Panc1 (cell line): ENCODE data around the gene ECD. TPM values are rescaled to one million over a fixed set of nuclear protein-coding genes. Genes with fewer than 3 reads are reported as not detected.
A peak's percentile ranks its signal among the peaks of the same experiment; 100 is the strongest.

ENCODE experiments used
- ATAC-seq: fragments of 200-7000 bp; cut with Tn5 transposase; 2 replicates; pipeline ENCODE4 v1.9.1; 2020; ENCODE audit warnings: mild to moderate bottlenecking, moderate library complexity
- Bru-seq: library from RNA; stranded (reverse); fragments of 400-500 nt; gene quantifications from one replicate; lab custom pipeline; 2021; lab: Mats Ljungman, UMichigan
- BruChase-seq, 2 experiments: library from RNA; stranded (reverse); fragments of 400-500 nt; gene quantifications; one replicate each; lab custom pipeline; 2021; lab: Mats Ljungman, UMichigan
- BruUV-seq: library from RNA; stranded (reverse); fragments of 400-500 nt; replicated peaks from 2 replicates; lab custom pipeline; 2021; lab: Mats Ljungman, UMichigan
- CTCF ChIA-PET: fragments of 300-600 bp; sonication (Branson Sonifier 250); formaldehyde crosslinking; loops from one replicate; lab custom pipeline; 2022; ENCODE audit warnings: antibody characterized with exemption; lab: Charles Lee
- POLR2A ChIA-PET: fragments of 300-600 bp; sonication (Branson Sonifier 250); formaldehyde crosslinking; loops from one replicate; lab custom pipeline; 2022; ENCODE audit warnings: antibody characterized with exemption; lab: Charles Lee
- DNase-seq: peaks from one replicate; pipeline ENCODE4 v3.0.0-alpha.2; 2010; ENCODE audit warnings: low read depth, low spot score
- H3K27ac ChIP-seq: 2 replicates; pipeline ENCODE4 v1.5.1; 2011; ENCODE audit warnings: mild to moderate bottlenecking, low read length, inconsistent platforms
- H3K27me3 ChIP-seq: fragments of 200-500 bp; sonication (Bioruptor generic); 2 replicates; pipeline ENCODE4 v1.6.0; 2014; ENCODE audit warnings: low read length, inconsistent platforms; ENCODE audit not compliant: control insufficient read depth, insufficient read depth
- H3K36me3 ChIP-seq: fragments of 200-500 bp; sonication (Bioruptor generic); 2 replicates; pipeline ENCODE4 v1.5.1; 2014; ENCODE audit warnings: inconsistent platforms, mild to moderate bottlenecking, low read length, moderate library complexity; ENCODE audit not compliant: control insufficient read depth, insufficient read depth
- H3K4me1 ChIP-seq: 2 replicates; pipeline ENCODE4 v1.5.1; 2011; ENCODE audit warnings: inconsistent platforms, mild to moderate bottlenecking, low read length, moderate library complexity; ENCODE audit not compliant: control insufficient read depth, insufficient read depth
- H3K4me3 ChIP-seq, 2 experiments: 2 replicates each; pipeline ENCODE4 v1.5.1; 2011 to 2012; ENCODE audit warnings: low read depth in 2 of 2, low read length in 2 of 2, mild to moderate bottlenecking in 2 of 2, inconsistent platforms in 1 of 2, moderate library complexity in 1 of 2
- H3K9me3 ChIP-seq: fragments of 200-500 bp; sonication (Bioruptor generic); 2 replicates; pipeline ENCODE4 v1.5.1; 2014; ENCODE audit warnings: low read depth, mild to moderate bottlenecking, inconsistent platforms, low read length, moderate library complexity; ENCODE audit not compliant: control insufficient read depth, insufficient read depth
- POLR2AphosphoS5 ChIP-seq: IDR thresholded peaks from 2 replicates; pipeline ENCODE4 v1.6.1; 2012; ENCODE audit warnings: mild to moderate bottlenecking, low read depth, low read length, moderate library complexity
- SIN3A ChIP-seq: IDR thresholded peaks from 2 replicates; pipeline ENCODE4 v1.6.1; 2012; ENCODE audit warnings: low read depth, mild to moderate bottlenecking, low read length, moderate library complexity, borderline replicate concordance; ENCODE audit not compliant: insufficient read depth
- TCF7L2 ChIP-seq: IDR thresholded peaks from 2 replicates; pipeline ENCODE4 v1.6.1; 2011; ENCODE audit warnings: mild to moderate bottlenecking, low read depth, low read length, inconsistent platforms
- in situ Hi-C: cut with HindIII; loops from 2 replicates; pipeline ENCODE4 v1.10.0; 2016; ENCODE audit warnings: low sequenced_read_pairs, low pct_unique_long_range_greater_than_20kb
- intact Hi-C: fragments of 100-400 bp; cut with micrococcal nuclease; formaldehyde crosslinking; loops from one replicate; pipeline ENCODE4 v1.10.0; 2022; ENCODE audit not compliant: unreplicated experiment
- long read RNA-seq: library from polyadenylated mRNA; unstranded; transcript quantifications from one replicate; pipeline ENCODE4 v2.0.0, GENCODE V29; 2021; ENCODE audit not compliant: unreplicated experiment
- polyA plus RNA-seq: library from polyadenylated mRNA; unstranded; fragments of >200 nt; gene quantifications from one replicate; pipeline ENCODE4 v1.2.1, GENCODE V29; 2012; ENCODE audit warnings: missing spikeins; ENCODE audit not compliant: insufficient read length
- total RNA-seq: library from RNA; stranded (reverse); gene quantifications from one replicate; pipeline ENCODE4 v1.2.1, GENCODE V29; 2021; ENCODE audit not compliant: unreplicated experiment
- TF ChIP-seq, protein P1 (sequence below): fragments of 450-650 bp; IDR thresholded peaks from 2 replicates; pipeline ENCODE4 v1.5.1; 2017; ENCODE audit warnings: mild to moderate bottlenecking
- TF ChIP-seq, protein P2 (sequence below), 2 experiments: IDR thresholded peaks; 2 replicates each; pipeline ENCODE4 v1.6.1; 2011 to 2012; ENCODE audit warnings: low read depth in 2 of 2, control low read depth in 1 of 2, low read length in 1 of 2, mild to moderate bottlenecking in 1 of 2, moderate library complexity in 1 of 2; ENCODE audit not compliant: insufficient read depth in 1 of 2

Gene ECD
- total RNA-seq (53.9 TPM), Bru-seq, nascent RNA (percentile 90 among the genes with signal in this experiment), BruChase-seq, experiment 1, labeled RNA remaining after a 2-hour chase (percentile 82 among the genes with signal in this experiment), BruChase-seq, experiment 2, labeled RNA remaining after a 6-hour chase (percentile 89 among the genes with signal in this experiment)
- polyA plus RNA-seq = 37.0 TPM
- long read RNA-seq, transcript ECD-201 (14 exons, 3,069 nt) = major isoform, 134 of 172 reads
- long read RNA-seq, partial matches to known transcripts = 12 of 172 reads
- long read RNA-seq, other reads (novel, unspliced or antisense) = 25 of 172 reads

DNA sequence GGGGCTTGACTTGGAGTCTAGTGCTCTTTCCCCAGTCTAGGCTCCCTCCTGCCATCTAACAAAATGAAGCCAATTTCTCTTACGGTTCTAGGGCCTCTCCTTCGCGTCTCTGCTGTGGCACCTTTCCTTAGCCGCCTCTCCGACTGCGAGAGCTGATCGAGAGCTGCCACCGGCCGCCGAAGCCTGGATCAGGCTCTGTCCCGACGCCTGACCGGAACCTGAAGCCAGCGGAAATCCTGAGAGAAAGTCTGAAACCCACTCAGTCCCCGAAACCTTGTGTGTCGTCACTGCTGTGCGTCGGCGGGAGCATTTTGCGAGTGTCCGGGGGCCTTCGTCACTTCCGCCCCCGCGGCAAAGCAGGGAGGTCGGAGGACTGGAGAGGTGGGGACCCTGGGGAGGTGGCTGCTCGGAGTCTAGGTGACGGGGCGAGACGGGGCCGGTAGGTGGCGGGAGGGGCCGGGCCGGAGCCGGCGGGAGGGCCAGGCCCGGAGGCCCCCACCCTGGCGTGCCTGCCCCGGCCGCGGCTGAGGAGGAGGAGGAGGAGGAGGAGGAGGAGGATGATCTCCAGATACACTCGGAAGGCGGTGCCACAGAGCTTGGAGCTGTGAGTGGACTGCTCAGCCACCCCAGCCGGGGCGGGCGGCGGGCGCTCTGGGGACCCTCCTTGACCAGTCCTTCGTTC is at the start of gene ECD, which contains the start of gene FAM149B1:
Gene ECD (minus strand): TSS at position 226 of the 682 bp plus-strand sequence. CDS start 4,071 bp downstream, outside the sequence.
Gene FAM149B1 (plus strand): TSS at position 337 of the 682 bp plus-strand sequence. CDS start 221 bp downstream, at position 558.
- no peaks in the 10 kb centered on the region for H3K9me3 ChIP-seq
- ATAC-seq (peak; percentile 99), DNase-seq (peak; percentile 70)
- 0 out of 2 replicates have a peak, but pooled peaks cover 3% of the 10 kb centered on the region for H3K4me1 ChIP-seq
- ChIA-PET CTCF (interaction anchor here (0.7 kb wide), 1 partner anchor 580 kb away, joined by 3 read pairs; no protein-coding TSS in a partner anchor), POLR2A (interaction anchor here (0.5 to 1.0 kb wide), 3 partner anchors 70 to 832 kb away, joined by 3 to 7 read pairs (median 3); no protein-coding TSS in a partner anchor)
- no TSS peak for BruUV-seq
- intact Hi-C loops (no loop called here), in situ Hi-C loops (no loop called here)
- H3K36me3 ChIP-seq = peaks cover 9% of the 10 kb centered on the region
- peak within 1 kb of the TSS; percentile 93 for H3K27ac ChIP-seq
- peak within 1 kb of the TSS; percentile 74 to 77 for H3K4me3 ChIP-seq
- TF ChIP-seq TCF7L2 (no peak), SIN3A (peak; percentile 54; the same call in 1 of the 2 replicates), POLR2AphosphoS5 (peak; percentile 98)
- TF ChIP-seq, protein P1, sequence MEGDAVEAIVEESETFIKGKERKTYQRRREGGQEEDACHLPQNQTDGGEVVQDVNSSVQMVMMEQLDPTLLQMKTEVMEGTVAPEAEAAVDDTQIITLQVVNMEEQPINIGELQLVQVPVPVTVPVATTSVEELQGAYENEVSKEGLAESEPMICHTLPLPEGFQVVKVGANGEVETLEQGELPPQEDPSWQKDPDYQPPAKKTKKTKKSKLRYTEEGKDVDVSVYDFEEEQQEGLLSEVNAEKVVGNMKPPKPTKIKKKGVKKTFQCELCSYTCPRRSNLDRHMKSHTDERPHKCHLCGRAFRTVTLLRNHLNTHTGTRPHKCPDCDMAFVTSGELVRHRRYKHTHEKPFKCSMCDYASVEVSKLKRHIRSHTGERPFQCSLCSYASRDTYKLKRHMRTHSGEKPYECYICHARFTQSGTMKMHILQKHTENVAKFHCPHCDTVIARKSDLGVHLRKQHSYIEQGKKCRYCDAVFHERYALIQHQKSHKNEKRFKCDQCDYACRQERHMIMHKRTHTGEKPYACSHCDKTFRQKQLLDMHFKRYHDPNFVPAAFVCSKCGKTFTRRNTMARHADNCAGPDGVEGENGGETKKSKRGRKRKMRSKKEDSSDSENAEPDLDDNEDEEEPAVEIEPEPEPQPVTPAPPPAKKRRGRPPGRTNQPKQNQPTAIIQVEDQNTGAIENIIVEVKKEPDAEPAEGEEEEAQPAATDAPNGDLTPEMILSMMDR = no peak; the same call in none of the 2 replicates
- TF ChIP-seq, protein P2, sequence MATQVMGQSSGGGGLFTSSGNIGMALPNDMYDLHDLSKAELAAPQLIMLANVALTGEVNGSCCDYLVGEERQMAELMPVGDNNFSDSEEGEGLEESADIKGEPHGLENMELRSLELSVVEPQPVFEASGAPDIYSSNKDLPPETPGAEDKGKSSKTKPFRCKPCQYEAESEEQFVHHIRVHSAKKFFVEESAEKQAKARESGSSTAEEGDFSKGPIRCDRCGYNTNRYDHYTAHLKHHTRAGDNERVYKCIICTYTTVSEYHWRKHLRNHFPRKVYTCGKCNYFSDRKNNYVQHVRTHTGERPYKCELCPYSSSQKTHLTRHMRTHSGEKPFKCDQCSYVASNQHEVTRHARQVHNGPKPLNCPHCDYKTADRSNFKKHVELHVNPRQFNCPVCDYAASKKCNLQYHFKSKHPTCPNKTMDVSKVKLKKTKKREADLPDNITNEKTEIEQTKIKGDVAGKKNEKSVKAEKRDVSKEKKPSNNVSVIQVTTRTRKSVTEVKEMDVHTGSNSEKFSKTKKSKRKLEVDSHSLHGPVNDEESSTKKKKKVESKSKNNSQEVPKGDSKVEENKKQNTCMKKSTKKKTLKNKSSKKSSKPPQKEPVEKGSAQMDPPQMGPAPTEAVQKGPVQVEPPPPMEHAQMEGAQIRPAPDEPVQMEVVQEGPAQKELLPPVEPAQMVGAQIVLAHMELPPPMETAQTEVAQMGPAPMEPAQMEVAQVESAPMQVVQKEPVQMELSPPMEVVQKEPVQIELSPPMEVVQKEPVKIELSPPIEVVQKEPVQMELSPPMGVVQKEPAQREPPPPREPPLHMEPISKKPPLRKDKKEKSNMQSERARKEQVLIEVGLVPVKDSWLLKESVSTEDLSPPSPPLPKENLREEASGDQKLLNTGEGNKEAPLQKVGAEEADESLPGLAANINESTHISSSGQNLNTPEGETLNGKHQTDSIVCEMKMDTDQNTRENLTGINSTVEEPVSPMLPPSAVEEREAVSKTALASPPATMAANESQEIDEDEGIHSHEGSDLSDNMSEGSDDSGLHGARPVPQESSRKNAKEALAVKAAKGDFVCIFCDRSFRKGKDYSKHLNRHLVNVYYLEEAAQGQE (IDR thresholded peaks at IDR 0.05; ENCODE audit: insufficient read depth in 1 of 2, low read depth in 2 of 2, low read length in 1 of 2) = peak in 1 of 2 experiments; percentile 63; a peak in 1 of 4 replicates
- no peaks in the 10 kb centered on the region for H3K27me3 ChIP-seq

DNA sequence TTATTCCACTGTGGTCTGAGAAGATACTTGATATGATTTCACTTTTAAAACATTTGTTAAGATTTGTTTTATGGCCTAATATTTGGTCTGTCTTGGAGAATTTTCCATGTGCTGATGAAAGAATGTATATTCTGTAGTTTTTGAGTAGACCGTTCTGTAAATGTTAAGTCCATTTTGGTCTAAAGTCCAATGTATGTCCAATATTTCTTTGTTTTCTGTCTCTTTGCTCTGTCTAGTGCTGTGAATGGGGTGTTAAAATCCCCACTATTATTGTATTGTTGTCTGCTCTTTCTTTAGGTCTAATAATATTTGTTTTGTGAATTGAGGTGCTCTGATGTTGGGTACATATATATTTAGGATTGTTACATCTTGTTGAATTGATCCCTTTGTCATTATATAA is 47.9 kb upstream of the ECD start:
- Histone ChIP-seq H3K4me3 (no peak overlapping the region), H3K27ac (no peak overlapping the region), H3K9me3 (no peaks in the 10 kb centered on the region), H3K27me3 (no peaks in the 10 kb centered on the region), H3K36me3 (no peaks in the 10 kb centered on the region), H3K4me1 (no peaks in the 10 kb centered on the region)
- ATAC-seq = no peak
- ChIA-PET CTCF (no interaction called here), POLR2A (no interaction called here)
- TF ChIP-seq SIN3A (no peak), TCF7L2 (no peak), POLR2AphosphoS5 (no peak)
- TF ChIP-seq, protein P2 (IDR thresholded peaks at IDR 0.05; ENCODE audit: insufficient read depth in 1 of 2, low read depth in 2 of 2, low read length in 1 of 2) = no peak
- TF ChIP-seq, protein P1 = no peak
- in situ Hi-C loops (no loop called here), intact Hi-C loops (no loop called here)
- no peak for DNase-seq
- no TSS peak for BruUV-seq
